Upper lobe of left lung (tissue), 4 donors: ENCODE results near the gene FOXO3.

Experiments
- CTCF ChIP-seq, 6 experiments: fragments of 450-650 bp in 4 of 6; fragments of 200-600 bp in 2 of 6; sonication (generic) in 2 of 6; IDR thresholded peaks; one replicate each; pipeline ENCODE4 v1.5.1; 2016 to 2019; ENCODE audit warnings: antibody characterized with exemption in 6 of 6
- EP300 ChIP-seq, 4 donors: sonication (generic); formaldehyde crosslinking; IDR thresholded peaks; one replicate each; pipeline ENCODE4 v1.5.1; 2017; ENCODE audit warnings: antibody characterized with exemption in 4 of 4, control low read depth in 2 of 4
- POLR2A ChIP-seq, 4 donors: fragments of 450-650 bp; IDR thresholded peaks; one replicate each; pipeline ENCODE4 v1.5.1; 2016 to 2017; ENCODE audit warnings: antibody characterized with exemption in 4 of 4, mild to moderate bottlenecking in 2 of 4
- POLR2AphosphoS5 ChIP-seq, 2 donors: sonication (generic); formaldehyde crosslinking; IDR thresholded peaks; one replicate each; pipeline ENCODE4 v1.5.1; 2017; ENCODE audit warnings: antibody characterized with exemption in 2 of 2

GRCh38 chr6:108714766-108715414 lies 154.2 kb downstream of the FOXO3 start:
- no peak for TF ChIP-seq CTCF (IDR thresholded peaks at IDR 0.05)
- no peak for TF ChIP-seq POLR2AphosphoS5 (IDR thresholded peaks at IDR 0.05)
- TF ChIP-seq POLR2A (IDR thresholded peaks at IDR 0.05), result no peak
- TF ChIP-seq EP300 (IDR thresholded peaks at IDR 0.05), result no peak
